H9 (cell line): ENCODE measurements around the gene HLF. TPM values are rescaled to one million over a fixed set of nuclear protein-coding genes. Genes with fewer than 3 reads are reported as not detected.

Experiments used
- DNase-seq: peaks from one replicate; pipeline ENCODE4 v3.0.0-alpha.2; 2017
- H2AFZ ChIP-seq: one replicate; pipeline ENCODE4 v1.6.1; 2013; ENCODE audit warnings: mild to moderate bottlenecking, low read length, control low read depth, moderate library complexity
- H2AK5ac ChIP-seq: 2 replicates; pipeline ENCODE4 v1.6.1; 2013; ENCODE audit warnings: low read length, control low read depth, mixed read lengths; ENCODE audit not compliant: insufficient read length
- H2BK120ac ChIP-seq: one replicate; pipeline ENCODE4 v1.6.1; 2013; ENCODE audit warnings: low read depth, mild to moderate bottlenecking, low read length, control low read depth, inconsistent platforms; ENCODE audit not compliant: poor library complexity, severe bottlenecking
- H2BK12ac ChIP-seq: 2 replicates; pipeline ENCODE4 v1.6.1; 2013; ENCODE audit warnings: low read length, control low read depth, mixed read lengths, low read depth; ENCODE audit not compliant: insufficient read length
- H2BK15ac ChIP-seq: 2 replicates; pipeline ENCODE4 v1.6.1; 2013; ENCODE audit warnings: low read depth, low read length, control low read depth
- H2BK20ac ChIP-seq: one replicate; pipeline ENCODE4 v1.6.1; 2013; ENCODE audit warnings: low read depth, mild to moderate bottlenecking, low read length, control low read depth, inconsistent platforms; ENCODE audit not compliant: poor library complexity, severe bottlenecking
- H2BK5ac ChIP-seq: 2 replicates; pipeline ENCODE4 v1.6.1; 2013; ENCODE audit warnings: low read length, control low read depth, mixed read lengths; ENCODE audit not compliant: insufficient read length
- H3K14ac ChIP-seq: 2 replicates; pipeline ENCODE4 v1.6.1; 2013; ENCODE audit warnings: low read length, control low read depth; ENCODE audit not compliant: insufficient read depth
- H3K18ac ChIP-seq: 2 replicates; pipeline ENCODE4 v1.6.1; 2013; ENCODE audit warnings: low read depth, mild to moderate bottlenecking, mixed read lengths, low read length, control low read depth; ENCODE audit not compliant: insufficient read length
- H3K23ac ChIP-seq: 2 replicates; pipeline ENCODE4 v1.6.1; 2013; ENCODE audit warnings: low read length, control low read depth, mixed read lengths, low read depth; ENCODE audit not compliant: insufficient read length
- H3K23me2 ChIP-seq: 2 replicates; pipeline ENCODE4 v1.6.1; 2013; ENCODE audit warnings: low read depth, mild to moderate bottlenecking, mixed read lengths, low read length, control low read depth; ENCODE audit not compliant: insufficient read length, poor library complexity, severe bottlenecking
- H3K27ac ChIP-seq: 2 replicates; pipeline ENCODE4 v1.5.1; 2013; ENCODE audit warnings: low read length, control low read depth, mixed read lengths, low read depth; ENCODE audit not compliant: insufficient read length
- H3K27me3 ChIP-seq: 2 replicates; pipeline ENCODE4 v1.6.1; 2013; ENCODE audit warnings: low read length, control low read depth, inconsistent platforms; ENCODE audit not compliant: insufficient read depth
- H3K4ac ChIP-seq: 2 replicates; pipeline ENCODE4 v1.6.1; 2013; ENCODE audit warnings: low read depth, mild to moderate bottlenecking, control low read depth, inconsistent platforms, low read length, moderate library complexity
- H3K4me1 ChIP-seq: 2 replicates; pipeline ENCODE4 v1.6.1; 2013; ENCODE audit warnings: low read length, control low read depth, inconsistent platforms; ENCODE audit not compliant: insufficient read depth
- H3K4me2 ChIP-seq: 2 replicates; pipeline ENCODE4 v1.6.1; 2013; ENCODE audit warnings: low read length, control low read depth, mixed read lengths; ENCODE audit not compliant: insufficient read length, insufficient read depth
- H3K56ac ChIP-seq: 2 replicates; pipeline ENCODE4 v1.6.1; 2013; ENCODE audit warnings: low read depth, mild to moderate bottlenecking, mixed read lengths, low read length, control low read depth; ENCODE audit not compliant: insufficient read length
- H3K79me1 ChIP-seq: 2 replicates; pipeline ENCODE4 v1.6.1; 2013; ENCODE audit warnings: low read depth, mild to moderate bottlenecking, moderate library complexity, low read length, control low read depth, inconsistent platforms; ENCODE audit not compliant: insufficient read depth, poor library complexity, severe bottlenecking
- H3K79me2 ChIP-seq: 2 replicates; pipeline ENCODE4 v1.6.1; 2013; ENCODE audit warnings: low read length, control low read depth, inconsistent platforms; ENCODE audit not compliant: insufficient read depth
- H3K9ac ChIP-seq: 2 replicates; pipeline ENCODE4 v1.6.1; 2013; ENCODE audit warnings: low read length, control low read depth, mixed read lengths; ENCODE audit not compliant: insufficient read length; ENCODE audit errors: extremely low read depth
- H3K9me3 ChIP-seq: one replicate; pipeline ENCODE4 v1.6.1; 2013; ENCODE audit warnings: low read depth, low read length, inconsistent platforms; ENCODE audit not compliant: control insufficient read depth
- H3T11ph ChIP-seq: one replicate; pipeline ENCODE4 v1.6.1; 2013; ENCODE audit warnings: mild to moderate bottlenecking, low read length, control low read depth, inconsistent platforms
- H4K20me1 ChIP-seq: one replicate; pipeline ENCODE4 v1.6.1; 2013; ENCODE audit not compliant: control insufficient read depth, insufficient read length, insufficient read depth
- H4K5ac ChIP-seq: 2 replicates; pipeline ENCODE4 v1.6.1; 2013; ENCODE audit warnings: low read depth, mild to moderate bottlenecking, mixed read lengths, low read length, control low read depth; ENCODE audit not compliant: insufficient read length
- H4K8ac ChIP-seq: replicated peaks from 2 replicates; pipeline ENCODE4 v1.6.1; 2013; ENCODE audit warnings: low read length, control low read depth, mixed read lengths, low read depth; ENCODE audit not compliant: insufficient read length
- H4K91ac ChIP-seq: 2 replicates; pipeline ENCODE4 v1.6.1; 2013; ENCODE audit warnings: low read depth, mild to moderate bottlenecking, moderate library complexity, mixed read lengths, low read length, control low read depth; ENCODE audit not compliant: insufficient read length
- H3K27ac Mint-ChIP-seq, 3 experiments: 2 replicates in 2 of 3; 3 replicates in 1 of 3; pipeline ENCODE4 v1.8.0; 2020 to 2021; ENCODE audit warnings: mixed read lengths in 3 of 3, mild to moderate bottlenecking in 1 of 3, moderate library complexity in 1 of 3
- H3K27me3 Mint-ChIP-seq: 2 replicates; pipeline ENCODE4 v1.8.0; 2021; ENCODE audit warnings: low read depth, mild to moderate bottlenecking, moderate library complexity, mixed read lengths
- H3K36me3 Mint-ChIP-seq, 3 experiments: 2 replicates in 2 of 3; 3 replicates in 1 of 3; pipeline ENCODE4 v1.8.0; 2020 to 2021; ENCODE audit warnings: low read depth in 3 of 3, mixed read lengths in 3 of 3; ENCODE audit not compliant: insufficient read depth in 1 of 3
- H3K4me1 Mint-ChIP-seq, 2 experiments: 2 replicates each; pipeline ENCODE4 v1.8.0; 2020; ENCODE audit warnings: mixed read lengths in 2 of 2
- H3K4me3 Mint-ChIP-seq, 2 experiments: 2 replicates in 1 of 2; 3 replicates in 1 of 2; pipeline ENCODE4 v1.8.0; 2020 to 2021; ENCODE audit warnings: mild to moderate bottlenecking in 2 of 2, mixed read lengths in 2 of 2, moderate library complexity in 1 of 2
- H3K9me3 Mint-ChIP-seq, 2 experiments: 2 replicates in 1 of 2; 3 replicates in 1 of 2; pipeline ENCODE4 v1.8.0; 2020; ENCODE audit warnings: mild to moderate bottlenecking in 2 of 2, mixed read lengths in 2 of 2, moderate library complexity in 1 of 2
- WGBS: extraction: QIAGEN DNeasy Blood & Tissue Kit; methylation state at CpG from one replicate; pipeline ENCODE4 v1.1.7; 2013; ENCODE audit warnings: missing lambda C conversion rate, low lambda C conversion rate, mixed read lengths; ENCODE audit not compliant: insufficient read length; ENCODE audit errors: extremely low coverage; 5-methylcytosine and 5-hydroxymethylcytosine counted together
- total RNA-seq: library from RNA; stranded (reverse); gene quantifications from 2 replicates; pipeline ENCODE4 v1.2.1, GENCODE V29; 2021
- TF ChIP-seq, protein P1 (sequence below): fragments of 200-600 bp; sonication (generic); conservative IDR thresholded peaks from 3 replicates; pipeline ENCODE4 v1.8.0; 2021; ENCODE audit warnings: antibody characterized with exemption, mild to moderate bottlenecking

Gene HLF
- total RNA-seq, 1 experiment from 2014 or later = 0.17 TPM

DNA sequence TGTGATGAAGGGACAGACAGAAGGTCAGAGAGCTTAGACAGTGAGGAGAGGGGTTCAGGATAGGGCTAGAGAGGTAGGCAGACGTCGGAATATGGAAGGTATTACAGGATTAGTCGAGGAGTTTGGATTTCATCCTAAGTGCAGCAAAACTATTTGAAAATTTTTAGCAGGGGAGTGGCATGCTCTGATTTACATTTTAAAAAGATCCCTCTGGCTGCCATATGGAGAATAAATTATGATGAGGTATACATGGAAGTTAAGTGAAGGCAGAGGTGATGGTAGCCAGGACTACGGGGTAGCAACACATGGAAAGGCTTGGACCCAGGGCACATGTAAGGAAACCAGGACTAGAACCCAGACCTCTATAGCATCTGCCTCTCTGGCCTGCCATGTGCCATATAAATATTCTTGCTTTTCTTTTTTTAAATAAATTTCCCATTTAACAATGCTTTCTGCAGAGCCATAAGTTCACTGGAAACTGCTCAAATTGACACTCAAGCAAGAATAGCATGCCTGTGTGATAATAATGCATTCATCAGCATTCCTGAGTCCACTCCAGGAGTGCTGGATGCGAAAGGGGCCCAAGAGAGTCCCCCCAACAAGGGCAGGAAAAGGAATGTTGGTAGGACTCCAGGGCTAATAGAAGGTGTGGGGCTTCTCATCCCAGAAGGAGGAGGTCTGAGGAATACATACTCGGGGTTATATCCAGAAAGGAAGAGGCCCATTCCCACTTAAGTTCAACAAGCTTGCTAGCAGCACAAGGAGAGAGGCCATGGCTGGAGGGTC is 78.2 kb downstream of the HLF start:
- H3K4me1 Mint-ChIP-seq = no peaks in the 10 kb centered on the region
- H3K4me3 Mint-ChIP-seq = no peak overlapping the region
- Histone ChIP-seq H3K23me2 (no peaks in the 10 kb centered on the region), H3K9me3 (no peaks in the 10 kb centered on the region), H3K23ac (no peak overlapping the region), H2BK12ac (no peak overlapping the region), H3K27ac (no peak overlapping the region), H2AK5ac (no peak overlapping the region), H4K5ac (no peak overlapping the region), H3K4me2 (no peak overlapping the region), H3K79me1 (no peaks in the 10 kb centered on the region), H3T11ph (no peak overlapping the region), H2AFZ (no peak overlapping the region), H4K20me1 (no peaks in the 10 kb centered on the region), H4K8ac (no peak overlapping the region), H3K4me1 (no peaks in the 10 kb centered on the region), H3K4ac (no peak overlapping the region), H2BK5ac (no peak overlapping the region), H2BK20ac (no peak overlapping the region), H4K91ac (no peak overlapping the region), H3K56ac (no peak overlapping the region), H3K79me2 (no peaks in the 10 kb centered on the region), H2BK120ac (no peak overlapping the region), H3K14ac (no peak overlapping the region), H3K27me3 (no peaks in the 10 kb centered on the region), H2BK15ac (no peak overlapping the region), H3K9ac (no peak overlapping the region), H3K18ac (no peak overlapping the region)
- no CpG with 5 or more reads among the region's 6 CpGs for WGBS
- DNase-seq = no peak
- H3K27me3 Mint-ChIP-seq = peaks cover 3% of the 10 kb centered on the region; the same call in 1 of the 2 replicates
- no peak overlapping the region for H3K27ac Mint-ChIP-seq
- H3K36me3 Mint-ChIP-seq = peaks cover 0 to 9% (median 4%) of the 10 kb centered on the region in 3 experiments
- TF ChIP-seq, protein P1, sequence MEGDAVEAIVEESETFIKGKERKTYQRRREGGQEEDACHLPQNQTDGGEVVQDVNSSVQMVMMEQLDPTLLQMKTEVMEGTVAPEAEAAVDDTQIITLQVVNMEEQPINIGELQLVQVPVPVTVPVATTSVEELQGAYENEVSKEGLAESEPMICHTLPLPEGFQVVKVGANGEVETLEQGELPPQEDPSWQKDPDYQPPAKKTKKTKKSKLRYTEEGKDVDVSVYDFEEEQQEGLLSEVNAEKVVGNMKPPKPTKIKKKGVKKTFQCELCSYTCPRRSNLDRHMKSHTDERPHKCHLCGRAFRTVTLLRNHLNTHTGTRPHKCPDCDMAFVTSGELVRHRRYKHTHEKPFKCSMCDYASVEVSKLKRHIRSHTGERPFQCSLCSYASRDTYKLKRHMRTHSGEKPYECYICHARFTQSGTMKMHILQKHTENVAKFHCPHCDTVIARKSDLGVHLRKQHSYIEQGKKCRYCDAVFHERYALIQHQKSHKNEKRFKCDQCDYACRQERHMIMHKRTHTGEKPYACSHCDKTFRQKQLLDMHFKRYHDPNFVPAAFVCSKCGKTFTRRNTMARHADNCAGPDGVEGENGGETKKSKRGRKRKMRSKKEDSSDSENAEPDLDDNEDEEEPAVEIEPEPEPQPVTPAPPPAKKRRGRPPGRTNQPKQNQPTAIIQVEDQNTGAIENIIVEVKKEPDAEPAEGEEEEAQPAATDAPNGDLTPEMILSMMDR = no peak
- peaks cover 7 to 8% of the 10 kb centered on the region in 2 experiments; a peak in 4 of 5 replicates for H3K9me3 Mint-ChIP-seq
